Bone marrow (tissue), 2 donors: ENCODE results near the gene MAST4.

Experiments used
- DNase-seq, 2 donors: peaks; one replicate each; lab custom pipeline; 2025; lab: John Stamatoyannopoulos, UW

MAST4 gene

DNA sequence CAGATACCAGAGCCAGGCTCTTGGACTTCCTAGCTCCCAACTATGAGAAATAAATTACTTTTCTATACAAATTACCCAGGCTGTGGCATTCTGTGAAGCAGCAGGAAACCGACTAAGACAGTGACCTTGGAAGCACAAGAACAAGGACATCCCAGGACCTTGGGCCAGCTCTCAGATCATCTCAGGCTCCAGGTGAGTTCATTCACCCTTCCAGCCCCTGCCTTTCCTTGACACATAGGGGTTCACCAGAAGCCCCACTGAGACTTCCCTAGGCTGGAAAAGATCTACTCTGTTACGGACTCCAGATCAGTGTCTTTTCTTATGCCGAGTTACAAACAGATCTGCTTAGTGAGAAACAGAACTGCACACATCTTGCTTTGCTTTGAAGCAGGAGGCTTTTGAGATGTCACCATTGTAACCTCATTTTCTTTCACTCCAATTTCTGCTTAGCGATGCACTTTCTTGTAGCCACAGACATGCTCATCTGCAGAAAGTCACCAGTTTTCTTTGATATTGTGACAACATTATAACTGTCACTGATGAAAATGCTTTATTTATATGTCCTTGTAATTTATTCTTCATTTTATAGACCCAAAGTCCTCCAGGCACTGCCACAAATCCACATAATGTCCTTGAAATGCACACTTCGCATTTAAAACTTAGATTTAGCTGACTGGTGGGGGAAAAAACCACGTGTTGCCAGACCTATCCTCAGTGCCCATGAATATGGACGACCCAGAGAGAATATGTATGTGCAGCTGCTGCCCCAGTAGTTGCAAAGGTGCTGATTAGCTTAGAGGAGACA is 592.3 kb downstream of the MAST4 start:
- no peak for DNase-seq

DNA sequence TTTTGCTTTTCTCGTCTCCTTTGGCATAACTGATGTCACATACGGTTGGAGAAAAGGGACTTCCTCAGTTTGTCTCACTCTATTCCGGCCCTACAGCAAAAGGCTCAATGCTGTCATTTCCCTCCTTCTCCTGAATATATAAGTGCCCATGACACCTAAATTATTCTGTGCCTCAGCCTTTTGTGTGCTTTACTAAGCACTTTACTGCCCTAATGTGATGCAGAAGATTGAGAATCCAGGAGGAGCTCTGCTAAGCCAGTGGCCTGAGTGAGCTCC is 592.8 kb downstream of the MAST4 start:
- no peak for DNase-seq

DNA sequence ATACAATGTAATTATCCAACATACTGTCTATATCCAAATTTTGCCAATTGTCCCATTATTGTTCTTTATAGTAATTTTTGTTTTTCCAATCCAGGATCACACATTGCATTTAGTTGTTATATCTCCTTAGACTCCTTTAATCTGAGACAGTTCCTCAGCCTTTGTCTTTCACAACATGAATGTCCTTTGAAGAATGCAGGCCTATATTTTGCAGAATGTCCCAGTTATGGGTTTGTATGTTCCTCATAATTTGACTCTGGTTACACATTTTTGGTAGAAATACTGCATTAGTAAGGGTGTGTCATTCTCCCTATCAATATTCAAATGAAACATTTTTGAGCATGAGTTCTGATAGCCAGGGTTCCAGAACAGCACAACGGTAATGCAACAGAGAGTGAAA is 593.7 kb downstream of the MAST4 start:
- no peak for DNase-seq

DNA sequence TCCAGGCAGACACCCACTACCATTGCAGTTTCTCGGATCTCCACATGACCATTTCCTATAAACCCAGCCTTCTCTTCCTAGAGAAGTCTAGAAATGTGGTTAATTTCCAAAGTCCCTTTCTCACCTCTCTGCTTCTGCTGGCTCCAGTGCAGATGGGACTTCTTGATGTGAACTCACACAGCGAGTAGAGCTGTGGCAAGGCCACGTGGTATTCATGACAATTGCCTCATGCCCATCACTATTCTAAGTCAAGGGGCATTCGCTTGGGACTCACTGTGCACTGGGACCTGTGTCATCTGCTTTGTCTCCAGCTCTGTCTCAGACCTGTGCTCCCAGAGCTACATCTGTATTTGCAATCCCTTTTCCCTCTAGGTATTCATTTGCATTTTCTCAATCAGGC is 594.2 kb downstream of the MAST4 start:
- DNase-seq = no peak

DNA sequence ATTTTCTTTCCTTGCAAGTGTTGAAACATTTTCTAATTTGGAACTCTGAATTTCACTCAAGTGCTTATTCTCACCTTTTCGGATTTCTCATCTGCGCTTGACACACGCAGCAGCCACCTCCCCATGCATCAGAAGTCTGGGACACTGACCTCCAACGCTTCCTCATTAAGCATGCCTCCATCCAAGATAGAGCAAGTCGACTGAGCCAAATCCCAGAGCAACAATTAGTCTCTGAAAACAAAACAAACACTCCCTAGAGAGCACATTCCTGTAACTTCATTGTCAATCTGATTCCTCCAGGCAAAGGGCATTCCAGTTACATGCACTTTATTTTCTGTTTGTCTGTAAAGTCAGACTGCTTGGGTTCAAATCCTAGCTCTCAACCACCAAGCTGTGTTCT is 594.7 kb downstream of the MAST4 start:
- no peak for DNase-seq

DNA sequence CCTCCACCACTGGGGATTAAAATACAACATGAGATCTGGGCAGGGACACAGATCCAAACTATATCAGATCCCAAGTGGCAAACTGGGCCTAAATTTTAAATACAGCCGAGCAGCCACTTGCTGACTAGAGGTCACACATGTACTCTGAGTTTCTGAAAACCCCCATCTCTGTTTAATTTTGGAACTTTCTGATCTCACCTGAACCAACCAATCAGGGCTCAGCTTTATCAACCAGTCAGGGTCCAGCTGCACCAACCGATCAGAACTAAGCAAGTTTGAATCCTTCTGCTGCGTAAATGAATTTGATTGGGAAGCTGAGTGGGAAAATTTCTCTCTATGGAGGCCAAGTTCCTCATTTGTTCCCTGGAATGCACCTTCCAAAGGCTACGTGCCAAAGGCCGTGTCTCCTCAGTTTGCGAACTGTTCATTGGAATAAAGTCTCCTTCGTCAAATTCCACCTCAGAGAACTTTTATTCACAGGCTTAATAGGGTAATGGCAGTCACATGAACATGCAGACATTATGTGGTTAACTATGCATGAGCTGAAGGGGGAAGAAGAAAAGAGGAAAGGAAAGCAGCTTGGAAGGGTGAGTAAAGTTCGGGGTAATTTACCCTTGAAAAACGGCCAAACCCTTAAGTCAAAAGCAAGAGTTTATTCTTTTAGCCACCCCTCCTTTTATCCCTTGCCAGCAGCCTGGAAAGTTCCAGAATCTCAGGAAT is 596.7 kb downstream of the MAST4 start:
- peak in 1 of 2 donors; percentile 45 for DNase-seq

DNA sequence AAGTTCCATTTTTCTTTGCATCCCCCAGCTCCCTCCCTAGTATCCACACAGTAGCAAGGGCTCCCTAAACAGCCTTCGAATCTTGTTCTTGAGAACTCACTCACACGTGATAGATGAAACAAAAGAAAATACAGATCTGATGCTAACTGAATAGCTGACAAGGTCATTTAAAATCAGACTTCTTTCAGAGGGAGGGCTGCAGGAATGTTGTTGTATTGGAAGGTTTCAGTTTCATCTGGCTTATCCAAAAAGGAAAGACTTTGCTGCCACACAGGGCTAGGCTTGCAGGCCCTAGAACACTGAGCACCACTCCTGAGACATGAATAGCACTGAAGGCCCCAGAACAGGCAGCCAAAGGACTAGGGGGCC is 597.2 kb downstream of the MAST4 start:
- DNase-seq = no peak

DNA sequence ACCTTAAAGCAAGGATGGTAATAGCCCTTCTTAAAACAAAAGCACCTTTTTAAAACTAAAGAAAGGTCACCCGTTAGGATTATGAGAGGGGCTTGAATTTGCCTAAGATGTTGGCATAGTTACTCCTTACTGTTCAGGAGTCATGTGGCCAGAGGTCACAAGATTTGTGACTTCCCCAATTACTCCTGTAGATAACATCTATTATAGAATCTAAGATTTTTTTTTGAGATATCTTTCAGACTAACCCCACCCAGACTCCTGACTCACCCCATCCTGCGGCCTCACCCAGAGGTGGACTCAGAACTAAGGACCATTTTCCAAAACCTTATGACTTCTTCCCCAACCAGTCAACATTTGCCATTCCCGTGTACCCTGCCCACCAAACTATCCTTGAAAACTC is 598.0 kb downstream of the MAST4 start:
- DNase-seq = no peak

DNA sequence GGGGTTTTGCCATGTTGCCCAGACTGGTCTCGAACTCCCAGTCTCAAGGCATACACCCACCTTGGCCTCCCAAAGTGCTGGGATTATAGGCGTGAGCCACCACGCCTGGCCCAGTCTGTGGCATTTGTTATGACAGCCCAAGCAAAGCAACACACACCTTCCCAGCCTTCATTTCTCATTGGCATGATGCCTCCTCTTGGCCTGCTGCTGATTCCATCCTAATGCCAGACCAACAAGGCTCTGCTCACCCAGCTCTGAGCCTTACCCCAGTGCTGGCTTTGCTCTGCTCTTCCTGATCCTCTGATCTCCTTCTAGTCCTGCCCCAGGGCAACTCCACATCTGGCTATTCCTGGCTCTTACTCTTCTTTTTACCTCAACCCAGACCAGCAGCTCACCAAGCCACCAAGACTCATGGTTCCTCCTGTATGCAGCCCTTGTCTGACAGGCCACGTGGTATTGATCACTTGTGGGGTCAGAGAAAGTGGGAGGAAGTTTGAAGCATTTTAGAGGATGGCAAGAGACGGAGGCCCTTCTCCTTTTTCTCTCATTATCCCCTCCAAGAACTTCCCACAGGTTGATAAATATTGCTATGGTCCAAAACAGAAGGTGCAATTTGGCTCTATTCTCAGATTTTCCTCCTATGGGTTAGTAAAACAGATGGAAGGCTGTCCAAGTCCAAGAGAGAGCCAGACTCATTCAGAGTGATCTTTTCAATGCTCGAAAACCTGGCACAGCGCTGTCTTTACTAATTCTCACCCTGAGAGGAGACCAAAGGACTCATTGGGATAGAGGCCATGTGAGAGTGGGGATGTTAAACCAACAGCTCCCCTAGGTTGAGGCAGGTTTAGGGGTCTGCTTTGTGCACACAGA is 599.4 kb downstream of the MAST4 start:
- no peak for DNase-seq

DNA sequence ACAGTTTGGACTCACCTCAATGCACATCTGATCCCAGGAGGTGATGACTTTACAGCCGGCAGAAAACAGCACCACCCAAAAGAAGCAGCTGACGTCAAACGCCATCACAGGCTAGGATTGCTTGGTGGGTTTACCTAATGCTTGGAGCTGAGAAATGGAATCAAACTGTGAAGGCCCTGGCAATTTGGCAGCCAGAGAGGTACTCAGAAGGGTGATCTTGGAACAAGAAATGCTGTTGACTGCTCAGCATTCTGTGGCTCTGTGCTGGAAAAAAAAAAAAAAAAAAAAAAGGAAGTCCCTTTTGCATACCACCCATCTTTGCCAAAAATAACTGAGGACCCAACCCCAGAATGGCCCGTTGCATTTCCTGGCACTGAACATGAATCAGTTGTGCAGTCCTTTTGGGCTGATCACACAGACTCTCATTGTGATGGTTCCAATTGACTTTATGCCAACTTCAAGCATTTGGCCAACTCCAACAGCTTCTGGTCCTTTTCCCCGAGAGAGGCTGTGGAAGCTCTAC is 600.4 kb downstream of the MAST4 start, which contains the start of gene CD180:
Gene CD180 (minus strand): TSS at position 263 of the 523 bp plus-strand sequence. CDS start 158 bp downstream, at position 105.
- peak in 1 of 2 donors; percentile 16 for DNase-seq

DNA sequence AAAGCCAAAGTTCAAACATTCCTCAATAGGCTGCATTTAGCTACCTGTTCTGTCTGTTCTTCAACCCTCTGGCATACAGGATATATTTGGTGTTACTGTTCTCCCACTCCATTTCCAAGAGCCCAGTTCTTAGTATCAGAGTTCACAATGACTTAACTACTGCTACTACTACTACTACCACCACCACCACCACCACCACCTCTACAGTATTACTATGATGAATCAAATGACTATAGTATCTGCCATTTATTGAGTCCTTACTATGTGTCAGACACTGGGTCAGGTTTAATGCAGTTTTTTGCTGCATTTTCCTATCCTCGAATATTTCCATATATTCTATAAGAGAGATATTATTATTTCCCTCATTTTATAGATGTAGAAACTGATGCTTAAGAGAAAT is 601.3 kb downstream of the MAST4 start:
- DNase-seq = no peak

DNA sequence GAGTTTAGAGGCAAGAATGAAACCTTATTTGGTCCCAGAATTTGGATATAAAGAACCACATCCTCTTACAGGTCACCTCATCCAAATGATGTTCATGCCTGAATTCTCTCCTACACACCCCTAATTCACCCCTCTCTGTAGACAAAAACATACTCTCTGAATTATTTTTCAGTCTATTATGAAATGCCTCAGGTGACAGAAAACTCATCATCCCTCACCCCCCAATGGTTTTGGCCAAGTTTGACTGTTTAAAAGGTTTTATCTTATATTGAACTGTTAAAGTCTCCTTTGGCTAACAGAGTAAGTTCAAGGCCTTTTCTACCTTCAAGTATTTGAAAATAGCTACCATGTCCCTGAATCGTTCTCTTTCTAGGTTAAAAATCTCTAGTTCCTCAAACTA is 602.7 kb downstream of the MAST4 start:
- DNase-seq = no peak

DNA sequence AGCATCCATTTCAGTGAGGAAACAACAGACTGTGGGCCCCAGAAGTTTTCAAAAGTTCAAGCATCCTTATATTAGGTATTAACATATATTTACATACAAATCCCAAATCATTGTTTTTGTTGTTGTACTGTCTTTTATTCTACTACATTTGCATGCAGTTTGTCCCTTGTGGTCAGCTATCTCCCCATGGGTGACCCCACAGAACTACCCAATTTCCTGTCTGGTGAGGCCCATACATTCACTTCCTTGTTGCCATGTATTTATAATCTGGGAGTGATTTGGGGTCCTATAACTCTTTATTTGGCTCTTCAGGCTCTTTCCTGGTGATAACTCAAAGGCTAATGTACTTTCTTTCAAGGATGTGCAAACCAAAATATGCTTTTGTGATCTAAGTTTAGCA is 603.7 kb downstream of the MAST4 start:
- no peak for DNase-seq

DNA sequence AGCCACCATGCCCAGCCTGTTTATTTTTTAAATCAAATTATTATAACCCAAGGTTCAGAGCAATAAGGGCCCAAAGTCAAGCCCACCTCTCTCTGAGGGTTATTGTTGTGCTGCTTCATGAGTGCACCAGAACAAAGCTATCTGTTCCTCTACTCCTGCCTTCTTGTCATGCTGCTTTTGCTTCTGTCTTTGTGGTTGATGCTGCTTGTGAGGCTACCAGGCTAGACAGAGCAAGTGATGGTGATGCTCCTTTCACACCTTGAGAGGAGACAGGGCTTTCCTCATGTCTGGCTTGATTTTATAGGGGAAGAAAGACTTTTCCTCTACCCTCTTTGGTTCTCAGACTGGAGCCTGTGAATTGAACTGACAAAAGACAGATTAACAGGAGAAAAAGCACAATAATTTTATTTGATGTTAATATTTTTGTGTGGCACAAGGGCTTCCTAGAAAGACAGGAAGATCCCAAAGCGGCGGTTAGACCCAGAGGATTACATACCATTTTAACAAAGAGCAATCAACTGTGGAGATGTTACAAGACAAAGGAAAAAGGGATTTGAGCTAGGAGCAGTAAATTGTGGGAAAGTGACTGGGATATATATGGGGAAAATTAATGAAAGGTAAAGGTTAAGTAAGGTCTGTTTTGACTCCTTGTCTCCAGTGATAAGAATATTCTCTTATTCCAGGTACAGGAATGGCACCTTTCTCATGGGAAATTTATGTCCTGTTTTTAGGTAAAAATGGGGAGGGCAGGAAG is 604.8 kb downstream of the MAST4 start:
- DNase-seq = no peak

DNA sequence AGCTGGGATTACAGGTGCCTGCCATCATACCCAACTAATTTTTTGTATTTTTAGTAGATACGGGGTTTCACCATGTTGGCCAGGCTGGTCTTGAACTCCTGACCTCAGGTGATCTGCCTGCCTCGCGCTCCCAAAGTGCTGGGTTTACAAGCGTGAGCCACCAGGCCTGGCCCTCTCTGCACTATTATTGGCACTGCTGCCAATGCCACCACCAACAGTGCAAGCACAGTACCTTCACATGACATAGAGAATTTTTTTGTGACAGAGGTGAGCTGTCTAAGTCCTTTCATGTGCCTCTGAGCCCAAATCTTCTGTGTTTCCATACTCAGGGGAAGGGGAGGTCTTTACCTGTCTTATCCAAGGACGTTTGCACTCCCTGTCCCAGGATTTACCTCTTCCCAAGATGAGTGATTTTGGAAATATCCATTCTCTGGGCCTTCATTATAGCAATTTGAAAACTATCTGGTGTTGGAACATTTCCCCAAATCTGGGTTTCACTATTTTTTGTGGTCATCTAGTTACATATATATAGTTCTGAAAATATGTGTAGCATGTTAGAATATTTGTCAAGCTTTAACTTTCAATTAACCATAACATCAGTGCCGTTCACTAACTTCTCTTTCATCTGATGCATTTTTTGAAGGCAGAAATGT is 605.8 kb downstream of the MAST4 start:
- DNase-seq = no peak

DNA sequence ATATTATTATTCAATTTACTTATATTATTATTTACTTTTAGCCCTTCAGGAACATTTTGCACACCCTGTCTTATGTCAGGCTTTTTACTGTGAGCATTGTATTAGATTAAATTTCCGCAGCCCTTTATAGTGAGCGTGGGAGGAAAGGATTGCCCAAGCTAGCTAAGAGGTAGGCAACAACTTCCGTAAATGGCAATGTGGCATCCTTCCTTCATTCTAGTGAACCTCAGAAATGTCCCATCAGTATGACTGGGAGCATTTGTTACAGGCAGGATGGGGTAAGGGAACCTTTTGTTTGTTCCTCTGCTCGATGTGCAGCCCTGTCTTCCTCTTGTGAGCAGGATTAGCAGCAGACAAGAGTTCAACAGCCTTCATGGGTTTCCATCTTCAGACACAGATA is 606.6 kb downstream of the MAST4 start:
- DNase-seq = peak in 1 of 2 donors; percentile 82

DNA sequence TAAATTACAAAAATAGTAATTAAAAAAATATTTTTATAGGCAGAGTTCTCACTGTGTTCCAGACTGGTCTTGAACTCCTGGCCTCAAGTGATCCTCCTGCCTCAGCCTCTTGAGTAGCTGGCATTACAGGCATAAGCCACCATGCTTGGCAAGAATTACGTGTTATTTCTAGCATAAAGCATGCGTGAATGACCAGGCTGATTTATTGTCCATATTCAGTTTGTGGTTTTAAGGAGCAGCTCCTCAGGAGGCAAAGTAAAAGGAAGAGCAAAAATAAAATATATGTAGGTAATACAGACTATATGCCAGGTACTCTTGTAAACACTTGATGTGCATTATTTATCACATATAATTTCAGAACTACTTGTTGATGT is 607.5 kb downstream of the MAST4 start:
- DNase-seq = no peak

DNA sequence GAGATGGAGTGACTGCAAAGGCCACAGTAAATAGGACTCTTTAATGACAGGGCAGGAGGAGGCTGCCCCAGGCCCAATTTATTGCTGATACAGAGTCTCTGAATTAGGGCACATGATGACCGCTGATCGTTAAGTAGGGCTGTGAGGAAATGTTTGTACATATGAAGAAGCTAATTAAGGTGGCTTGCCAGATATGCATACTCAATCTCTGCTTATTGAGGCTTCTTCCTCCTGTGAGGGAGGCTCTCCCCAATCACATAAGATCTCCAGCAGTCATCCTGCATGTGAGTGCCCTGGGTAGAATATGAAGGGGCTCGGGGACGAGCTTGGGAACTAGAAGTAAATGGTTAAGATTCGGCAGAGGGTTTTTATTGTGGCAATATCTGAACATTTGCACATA is 608.6 kb downstream of the MAST4 start:
- no peak for DNase-seq

DNA sequence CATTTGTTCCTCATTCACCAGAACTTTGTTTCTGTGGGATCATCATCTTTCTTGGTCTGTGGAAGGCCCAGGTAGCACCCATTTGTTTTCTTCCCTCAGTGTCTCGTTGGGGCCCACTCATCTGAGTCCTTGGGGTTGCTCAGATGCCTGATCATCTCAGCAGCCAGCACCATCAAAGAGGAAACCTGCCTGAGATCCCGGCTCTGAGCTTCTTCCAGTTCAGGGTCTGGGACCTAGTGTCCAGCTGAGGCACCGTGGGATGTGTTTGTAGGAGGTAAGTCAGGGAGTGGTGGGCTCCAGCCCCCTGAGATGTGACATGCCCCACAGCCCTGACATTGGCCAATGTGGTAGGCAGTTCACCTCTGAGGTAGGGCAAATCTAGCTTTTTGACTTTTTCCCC is 609.8 kb downstream of the MAST4 start:
- DNase-seq = no peak

DNA sequence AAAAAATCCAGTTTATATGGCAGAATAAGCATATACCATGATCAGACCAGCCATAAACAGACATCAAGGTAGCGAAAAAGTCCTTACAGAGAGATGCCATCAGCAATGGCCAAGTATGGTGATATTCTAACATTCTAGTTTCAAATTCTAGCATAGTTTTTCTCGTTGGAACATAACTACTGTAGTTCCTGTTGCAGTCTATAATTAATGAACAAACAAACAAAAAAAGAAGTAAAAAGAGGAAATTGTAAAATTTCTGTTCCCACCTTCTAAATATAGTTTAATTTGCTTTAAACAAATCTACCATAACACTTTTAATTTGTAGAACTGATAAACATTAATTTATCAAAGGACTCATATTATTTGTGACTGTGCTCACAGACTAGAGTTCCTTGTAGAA is 610.3 kb downstream of the MAST4 start:
- DNase-seq = peak in 1 of 2 donors; percentile 30

DNA sequence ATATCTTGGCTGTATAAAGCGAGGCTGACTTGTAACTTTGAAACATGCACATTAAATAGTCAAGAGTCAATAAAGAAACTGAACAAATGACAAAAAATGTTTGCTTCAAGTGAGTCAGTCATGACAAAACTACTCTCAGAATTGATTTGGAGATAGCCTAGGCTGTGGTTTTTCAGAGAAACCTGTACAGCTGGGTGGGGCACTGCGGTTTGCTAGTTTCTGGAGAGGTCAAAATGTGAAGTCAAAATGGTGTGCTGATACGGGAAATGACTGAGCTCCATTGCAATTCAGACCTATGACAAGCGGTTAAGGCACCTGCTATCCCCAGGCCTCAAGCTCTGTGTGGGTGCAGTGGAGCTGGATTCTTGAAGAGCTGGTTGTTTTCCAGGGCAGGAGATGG is 610.7 kb downstream of the MAST4 start:
- DNase-seq = peak in 1 of 2 donors; percentile 91
